DMS53 treated with DMSO at 0.1 percent for 48 hours (cell line): Measurements from ENCODE around the gene OR52I2.

Source experiments
- DNase-seq: peaks from one replicate; lab custom pipeline; 2025; ENCODE audit not compliant: unreplicated experiment; lab: John Stamatoyannopoulos, UW

Gene OR52I2

DNA sequence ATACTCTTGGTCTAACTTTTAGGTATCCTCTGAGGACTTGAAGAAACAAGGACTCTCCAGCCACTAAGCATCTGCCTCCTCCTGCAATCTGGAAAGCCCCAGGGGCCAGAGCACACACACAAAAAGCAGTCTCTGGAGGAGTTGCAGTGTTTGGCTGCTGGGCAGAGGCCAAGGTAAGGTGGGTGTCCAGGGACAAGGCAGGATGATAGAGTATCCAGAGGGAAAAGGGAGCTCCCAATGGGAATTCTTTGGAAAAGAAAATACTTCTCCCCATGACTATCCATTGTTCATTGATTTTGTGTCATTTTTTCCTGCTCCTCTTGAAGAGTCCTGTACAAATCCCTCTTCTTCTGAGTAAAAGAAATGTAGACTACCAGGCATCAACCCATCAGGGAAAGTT is at the start of gene OR52I2:
Gene OR52I2 (plus strand): TSS at position 301 of the 400 bp plus-strand sequence.
- no peak for DNase-seq

DNA sequence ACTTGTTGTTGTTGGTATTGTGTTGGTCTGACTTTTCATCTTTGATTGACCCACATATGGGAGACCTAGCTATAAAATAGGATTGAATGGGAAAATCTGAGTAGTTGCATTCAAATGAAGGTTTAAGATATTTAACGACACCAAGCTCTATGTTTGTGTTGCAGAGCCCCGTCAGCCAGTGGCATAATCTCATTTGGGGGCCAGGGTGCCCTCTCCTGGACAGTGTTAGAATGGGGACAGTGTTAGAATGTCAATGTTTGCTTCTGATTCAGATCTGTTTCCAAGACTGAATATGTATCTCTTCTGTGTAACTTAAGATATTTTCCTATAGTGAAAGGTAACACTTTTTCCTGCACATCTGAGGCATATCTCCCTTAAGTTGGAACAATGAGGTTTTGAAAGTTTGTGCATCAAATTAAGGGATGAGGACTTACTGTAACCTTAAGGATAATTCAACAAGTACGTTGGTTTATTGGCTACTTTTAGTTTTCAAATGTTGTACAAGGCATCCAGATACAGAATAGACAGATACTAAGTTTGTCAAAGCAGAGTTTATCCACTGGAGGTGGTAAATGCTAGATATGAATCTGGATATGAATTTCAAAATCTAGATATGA is 41.8 kb upstream of the OR52I2 start:
- DNase-seq = peak; percentile 35

DNA sequence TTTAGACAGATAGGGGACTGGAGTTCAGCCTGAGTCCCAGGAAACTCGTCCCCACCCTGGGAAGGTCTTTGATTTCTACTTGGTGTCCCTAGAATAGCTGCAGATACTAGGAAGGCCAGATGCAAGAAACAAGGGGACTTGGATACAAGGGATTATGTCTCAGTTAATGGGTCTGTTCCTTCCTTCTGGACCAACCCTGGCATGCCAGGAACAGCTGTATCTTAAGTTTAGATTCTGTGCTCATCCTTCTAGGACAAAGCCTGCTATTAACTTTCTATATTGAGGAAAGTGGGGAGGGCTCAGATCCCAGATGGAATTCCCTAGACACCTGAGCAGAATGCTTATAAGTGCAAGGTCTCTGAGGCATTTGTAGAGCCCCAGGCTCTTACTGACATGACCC is 40.5 kb upstream of the OR52I2 start:
- no peak for DNase-seq

DNA sequence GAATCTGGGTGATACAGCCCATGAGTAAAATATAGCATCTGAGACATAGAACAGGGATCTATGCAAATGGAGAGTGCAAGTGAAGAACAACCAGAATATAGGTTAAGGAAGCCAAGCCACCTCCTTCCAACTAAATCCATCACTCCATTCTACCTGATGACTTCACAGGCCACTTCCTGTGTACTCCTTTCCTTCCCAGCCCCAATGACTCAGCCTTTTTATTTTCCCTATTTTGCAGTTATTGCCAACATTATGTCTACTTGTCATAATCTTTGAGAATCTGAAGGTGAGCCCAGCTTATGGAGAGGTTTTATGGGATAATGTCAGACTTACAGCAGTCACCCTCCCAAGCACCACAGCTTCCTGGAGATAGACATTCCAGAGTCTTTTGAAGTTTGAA is 38.0 kb upstream of the OR52I2 start:
- DNase-seq = no peak

DNA sequence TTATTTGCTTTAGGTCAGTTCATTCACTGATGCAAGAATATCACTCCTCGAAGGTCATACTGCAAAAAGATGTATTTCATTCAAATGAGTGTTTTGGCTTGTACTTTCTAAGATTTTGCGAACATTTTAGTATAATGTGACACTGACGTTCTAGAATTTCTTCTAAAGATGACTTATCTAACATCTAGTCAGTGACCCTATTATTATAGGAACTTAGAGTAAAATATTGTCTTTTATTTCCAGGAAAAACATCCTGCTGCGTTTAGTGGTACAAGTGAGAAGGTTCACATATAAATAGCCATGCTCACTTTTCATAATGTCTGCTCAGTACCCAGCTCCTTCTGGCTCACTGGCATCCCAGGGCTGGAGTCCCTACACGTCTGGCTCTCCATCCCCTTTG is 36.7 kb upstream of the OR52I2 start, which contains the start of gene OR52M1:
Gene OR52M1 (plus strand): TSS at position 301 of the 400 bp plus-strand sequence. CDS start 0 bp downstream, at position 301.
- DNase-seq = no peak

DNA sequence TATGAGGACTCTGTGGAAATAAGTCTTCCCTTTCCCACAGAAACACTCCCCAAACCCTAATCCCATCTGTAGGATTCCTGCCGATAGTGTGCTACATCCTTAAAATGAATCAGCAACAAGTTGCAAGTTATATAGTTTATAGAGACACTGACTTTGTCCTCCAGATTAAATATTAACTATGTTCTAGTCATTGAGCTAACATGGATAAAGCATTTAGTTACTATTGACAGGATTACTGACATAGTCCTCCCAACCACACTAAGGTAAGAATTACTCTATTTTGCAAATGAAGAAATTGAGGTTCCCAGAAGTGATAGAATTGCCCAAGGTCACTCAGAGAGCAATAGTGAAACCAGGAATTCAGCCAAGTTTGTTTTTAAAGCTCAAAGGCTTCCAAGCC is 34.7 kb upstream of the OR52I2 start:
- peak; percentile 44 for DNase-seq

DNA sequence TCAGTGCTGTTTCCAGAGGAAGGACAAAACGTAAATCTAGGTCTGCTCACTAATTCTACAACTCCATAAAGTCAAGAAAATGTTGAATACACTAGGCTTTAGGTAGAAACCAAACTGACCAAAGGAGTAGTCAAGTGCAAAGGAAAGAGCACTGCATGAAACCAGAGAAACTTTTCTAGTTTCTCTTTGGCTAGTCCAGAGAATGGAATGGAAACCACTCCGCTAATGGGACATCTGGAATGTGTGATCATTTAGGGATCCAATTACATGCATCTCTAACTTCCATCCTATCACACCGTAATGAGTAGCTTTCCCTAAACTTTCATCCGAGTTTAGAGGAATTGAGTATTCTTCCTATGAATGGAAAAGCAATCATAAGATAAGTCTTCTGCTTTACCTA is 34.1 kb upstream of the OR52I2 start:
- no peak for DNase-seq

DNA sequence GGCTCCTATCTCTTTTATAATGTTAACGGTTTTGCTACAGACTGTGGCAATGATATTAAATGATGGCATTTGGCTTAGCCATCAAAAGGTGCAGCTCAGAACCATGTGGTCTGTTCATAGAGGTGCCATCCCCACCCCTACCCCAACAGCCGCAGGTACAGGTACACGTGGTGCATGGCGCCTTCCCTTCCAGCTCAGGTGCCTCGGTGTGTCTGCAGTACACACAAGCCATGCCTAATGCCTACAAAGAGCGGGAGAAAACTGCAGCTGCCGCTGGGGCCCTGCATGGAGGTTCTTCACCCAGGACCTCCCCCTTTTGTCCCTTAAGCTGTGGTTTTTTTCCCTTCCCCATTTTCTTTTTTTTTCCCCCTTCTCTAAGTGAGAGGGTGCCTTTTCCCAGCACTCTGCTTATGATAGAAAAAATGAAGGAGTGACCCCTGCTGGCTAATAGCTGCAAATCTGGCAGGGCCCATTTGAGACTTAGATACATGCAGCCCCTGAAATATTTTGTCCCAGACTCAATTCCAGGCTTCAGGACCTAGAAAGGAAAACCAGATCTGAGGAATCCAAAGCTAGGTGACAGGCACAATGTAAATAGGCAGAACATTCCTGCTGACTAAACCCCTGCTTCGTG is 30.1 kb upstream of the OR52I2 start:
- DNase-seq = no peak

DNA sequence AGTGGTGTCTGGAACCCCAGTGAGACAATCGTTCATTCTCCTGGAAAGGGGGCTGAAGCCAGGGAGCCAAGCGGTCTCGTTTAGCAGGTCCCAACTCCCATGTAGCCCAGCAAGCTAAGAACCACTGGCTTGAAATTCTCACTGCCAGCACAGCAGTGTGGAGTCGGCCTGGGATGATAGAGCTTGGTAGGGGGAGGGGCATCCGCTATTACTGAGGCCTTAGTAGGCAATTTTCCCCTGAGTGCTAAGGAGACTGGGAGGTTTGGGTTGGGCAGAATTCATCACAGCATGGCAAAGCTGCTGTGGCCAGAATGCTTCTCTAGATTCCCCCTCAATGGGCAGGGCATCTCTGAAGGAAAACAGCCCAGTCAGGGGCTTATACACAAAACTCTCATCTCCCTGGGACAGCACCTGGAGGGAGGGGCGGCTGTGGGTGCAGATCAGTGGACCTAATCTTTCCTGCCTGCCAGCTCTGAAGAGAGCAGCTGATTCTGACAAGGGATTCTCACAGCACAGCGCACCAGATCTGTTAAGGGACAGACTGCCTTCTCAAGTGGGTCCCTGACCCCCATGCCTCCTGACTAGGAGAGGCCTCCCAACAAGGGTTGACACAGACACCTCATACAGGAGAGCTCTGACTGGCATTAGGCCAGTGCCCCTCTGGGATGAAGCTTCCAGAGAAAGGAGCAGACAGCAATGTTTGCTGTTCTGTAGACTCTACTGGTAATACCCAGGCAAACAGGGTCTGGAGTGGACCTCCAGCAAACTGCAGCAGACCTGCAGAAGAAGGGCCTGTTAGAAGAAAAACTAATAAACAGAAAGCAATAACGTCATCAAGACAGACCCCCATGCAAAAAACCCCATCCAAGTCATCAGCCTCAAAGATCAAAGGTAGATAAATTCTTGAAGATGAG is 21.8 kb upstream of the OR52I2 start:
- DNase-seq = no peak

DNA sequence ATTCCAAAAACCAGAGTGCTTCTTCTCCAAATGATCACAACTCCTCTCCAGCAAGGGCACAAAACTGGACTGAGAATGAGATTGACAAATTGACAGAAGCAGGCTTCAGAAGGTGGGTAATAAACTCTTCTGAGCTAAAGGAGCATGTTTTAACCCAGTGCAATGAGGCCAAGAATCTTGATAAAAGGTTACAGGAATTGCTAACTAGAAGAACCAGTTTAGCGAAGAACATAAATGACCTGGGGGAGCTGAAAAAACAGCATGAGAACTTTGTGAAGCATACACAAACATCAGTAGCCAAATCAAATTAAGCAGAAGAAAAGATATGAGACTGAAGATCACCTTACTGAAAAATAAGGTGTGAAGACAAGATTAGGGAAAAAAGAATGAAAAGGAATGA is 21.1 kb upstream of the OR52I2 start:
- peak; percentile 28 for DNase-seq

DNA sequence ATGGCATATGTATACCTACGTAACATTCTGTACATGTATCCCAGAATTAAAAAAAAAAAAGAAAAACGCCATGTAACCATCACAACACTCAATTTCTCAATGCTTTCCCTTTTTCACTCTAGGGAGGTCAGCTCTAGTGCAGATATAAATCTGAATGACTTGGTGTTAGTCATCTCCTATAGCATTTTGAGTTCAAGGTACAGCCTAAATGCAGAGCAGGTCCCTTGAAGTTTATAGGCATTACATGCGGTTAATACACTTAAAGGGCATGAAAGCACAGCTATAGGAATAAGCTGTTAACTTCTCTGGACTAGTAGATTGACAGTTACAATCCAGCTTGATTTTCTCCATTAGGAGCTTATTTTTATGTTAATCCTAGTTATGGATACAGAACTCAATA is 16.2 kb upstream of the OR52I2 start:
- no peak for DNase-seq

DNA sequence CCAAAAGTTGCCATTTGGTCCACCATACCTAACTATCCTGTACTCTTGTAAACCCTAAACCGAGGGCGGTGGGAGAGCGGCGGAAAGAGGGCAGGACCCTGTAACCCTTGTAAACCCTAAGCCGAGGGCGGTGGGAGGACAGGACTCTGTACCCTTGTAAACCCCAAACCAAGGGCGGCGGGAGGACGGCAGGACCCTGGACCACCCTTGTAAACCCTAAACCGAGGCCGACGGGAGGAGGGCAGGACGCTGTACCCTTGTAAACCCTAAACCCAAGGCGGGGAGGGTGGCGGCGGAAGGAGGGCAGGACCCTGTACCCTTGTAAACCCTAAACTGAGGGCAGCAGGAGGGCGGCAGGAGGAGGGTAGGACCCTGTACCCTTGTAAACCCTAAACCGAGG is 12.5 kb upstream of the OR52I2 start:
- no peak for DNase-seq

DNA sequence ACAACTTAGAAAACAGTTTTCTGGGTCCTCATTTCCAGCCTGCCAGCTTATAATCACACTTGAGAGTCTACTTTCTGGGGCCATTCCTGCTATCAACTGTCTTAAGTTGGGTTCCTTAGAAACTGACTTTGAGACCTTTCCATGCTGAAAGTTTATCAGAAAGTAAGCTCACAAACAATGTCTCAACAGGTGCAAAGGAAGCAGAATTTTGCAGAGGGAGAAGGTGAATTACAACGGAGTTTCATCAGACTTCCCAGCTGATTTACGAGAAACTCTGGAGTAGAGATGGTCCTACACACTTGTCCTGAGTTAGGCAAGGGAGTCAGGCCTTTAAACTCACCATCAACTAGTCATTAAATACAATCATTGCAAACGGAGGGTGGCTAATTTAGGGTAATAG is 4.7 kb upstream of the OR52I2 start:
- DNase-seq = no peak

DNA sequence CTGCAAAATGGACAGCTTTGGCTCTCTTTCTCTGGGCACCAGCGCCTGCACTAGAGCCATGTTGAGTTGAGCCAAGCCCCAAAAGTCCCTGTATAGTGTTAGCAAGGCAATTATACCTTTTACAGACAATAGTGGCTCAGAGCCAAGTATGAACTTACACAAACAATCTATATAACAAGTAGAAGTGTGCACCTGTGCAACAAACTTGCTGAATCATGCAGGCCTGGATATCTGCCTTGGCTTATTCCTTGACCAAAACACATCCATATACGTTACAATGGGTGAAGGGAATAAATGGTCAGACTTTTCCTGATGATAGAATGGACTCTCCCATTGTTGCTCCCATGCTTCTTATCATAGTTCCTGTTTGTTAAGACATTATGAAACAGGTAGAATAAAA is 3.8 kb upstream of the OR52I2 start:
- DNase-seq = peak; percentile 38

DNA sequence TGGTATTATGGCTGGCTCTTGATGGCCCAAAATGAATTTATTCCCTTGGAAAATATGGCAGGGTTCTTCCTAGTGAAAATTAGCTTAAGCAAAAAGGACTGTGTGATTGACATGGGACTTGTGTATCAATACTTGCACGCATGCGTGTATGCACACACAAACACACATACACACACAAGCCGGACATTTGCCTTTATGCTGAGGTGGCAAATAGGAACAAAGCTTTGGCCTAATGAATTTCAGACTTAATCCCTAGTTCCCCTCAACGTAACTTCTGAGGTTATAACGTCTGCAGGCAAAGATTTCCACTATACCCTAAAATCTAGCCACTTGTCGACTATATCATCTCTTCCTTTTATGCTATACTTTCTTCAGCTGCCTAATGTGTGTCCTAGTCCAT is 2.9 kb upstream of the OR52I2 start:
- no peak for DNase-seq

DNA sequence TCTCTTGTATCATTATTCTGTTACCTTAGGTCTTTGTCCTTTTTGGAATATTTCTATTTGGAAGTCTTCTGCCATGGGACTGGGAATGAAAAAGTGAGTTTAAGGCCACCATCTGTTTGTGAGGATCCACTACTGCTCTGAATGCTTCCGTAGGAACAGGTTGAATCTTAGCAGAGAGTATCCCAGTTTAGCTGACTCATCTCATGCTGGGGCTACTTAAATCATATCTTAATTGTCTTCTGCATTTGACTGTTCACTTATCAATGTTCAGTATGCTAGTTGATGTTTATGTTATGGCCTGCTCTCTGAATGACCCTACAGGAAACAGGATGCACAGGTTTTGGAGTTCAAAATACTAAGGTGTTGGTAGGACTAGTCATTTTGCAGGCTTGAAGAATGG is 1.4 kb upstream of the OR52I2 start:
- DNase-seq = no peak

DNA sequence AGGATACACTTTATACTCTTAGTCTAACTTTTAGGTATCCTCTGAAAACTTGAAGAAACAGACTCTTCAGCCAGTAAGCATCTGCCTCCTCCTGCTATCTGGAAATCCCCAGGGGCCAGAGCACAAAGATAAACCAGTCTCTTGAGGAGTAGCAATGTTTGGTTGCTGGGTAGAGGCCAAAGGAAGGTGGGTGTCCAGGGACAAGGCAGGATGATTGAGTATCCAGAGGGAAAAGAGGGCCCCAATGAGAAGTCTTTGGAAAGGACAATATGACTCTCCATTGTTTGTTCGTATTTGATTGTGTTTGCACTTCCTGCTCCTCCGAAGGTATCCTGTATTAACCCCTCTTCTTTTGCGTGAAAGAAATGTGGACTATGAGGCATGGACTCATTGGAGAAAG is 7.5 kb downstream of the OR52I2 start:
- peak; percentile 15 for DNase-seq

DNA sequence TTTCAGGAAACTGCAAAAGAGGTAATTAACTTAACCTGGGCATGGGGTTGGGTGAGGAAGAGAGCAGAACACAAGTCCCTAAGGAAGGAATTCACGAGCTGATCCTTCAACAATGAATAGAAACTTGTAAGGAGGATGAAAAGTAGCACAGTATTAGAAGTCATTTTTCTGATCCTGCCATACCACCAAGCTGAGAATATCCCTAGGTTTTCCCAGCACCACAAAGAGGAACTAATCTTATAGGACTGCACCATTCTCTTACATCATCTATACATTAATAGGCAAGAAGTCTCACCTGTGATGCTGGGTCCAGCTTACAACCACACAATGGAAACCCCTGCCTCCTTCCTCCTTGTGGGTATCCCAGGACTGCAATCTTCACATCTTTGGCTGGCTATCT is 12.2 kb downstream of the OR52I2 start, which contains the start of gene OR52I1:
Gene OR52I1 (plus strand): TSS at position 301 of the 400 bp plus-strand sequence. CDS start 0 bp downstream, at position 301.
- no peak for DNase-seq

DNA sequence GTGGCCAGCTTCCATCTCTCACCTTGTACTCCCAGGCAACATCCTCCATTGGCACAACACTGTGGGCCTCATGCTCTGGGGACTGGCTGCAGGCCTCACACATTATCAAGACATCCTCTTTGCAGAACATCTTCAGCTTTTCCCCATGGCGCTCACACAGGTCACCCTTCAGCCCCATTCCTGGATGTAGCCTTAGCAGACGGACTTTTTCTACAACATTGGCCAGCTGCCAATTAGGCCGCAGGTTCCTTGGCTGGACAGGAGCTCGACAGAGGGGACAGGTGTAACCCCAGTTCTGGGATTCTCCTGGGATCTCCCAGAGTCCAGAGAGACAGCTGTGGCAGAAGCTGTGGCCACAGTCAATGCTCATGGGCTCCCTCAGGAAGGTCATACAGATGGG is 23.5 kb downstream of the OR52I2 start:
- DNase-seq = no peak

DNA sequence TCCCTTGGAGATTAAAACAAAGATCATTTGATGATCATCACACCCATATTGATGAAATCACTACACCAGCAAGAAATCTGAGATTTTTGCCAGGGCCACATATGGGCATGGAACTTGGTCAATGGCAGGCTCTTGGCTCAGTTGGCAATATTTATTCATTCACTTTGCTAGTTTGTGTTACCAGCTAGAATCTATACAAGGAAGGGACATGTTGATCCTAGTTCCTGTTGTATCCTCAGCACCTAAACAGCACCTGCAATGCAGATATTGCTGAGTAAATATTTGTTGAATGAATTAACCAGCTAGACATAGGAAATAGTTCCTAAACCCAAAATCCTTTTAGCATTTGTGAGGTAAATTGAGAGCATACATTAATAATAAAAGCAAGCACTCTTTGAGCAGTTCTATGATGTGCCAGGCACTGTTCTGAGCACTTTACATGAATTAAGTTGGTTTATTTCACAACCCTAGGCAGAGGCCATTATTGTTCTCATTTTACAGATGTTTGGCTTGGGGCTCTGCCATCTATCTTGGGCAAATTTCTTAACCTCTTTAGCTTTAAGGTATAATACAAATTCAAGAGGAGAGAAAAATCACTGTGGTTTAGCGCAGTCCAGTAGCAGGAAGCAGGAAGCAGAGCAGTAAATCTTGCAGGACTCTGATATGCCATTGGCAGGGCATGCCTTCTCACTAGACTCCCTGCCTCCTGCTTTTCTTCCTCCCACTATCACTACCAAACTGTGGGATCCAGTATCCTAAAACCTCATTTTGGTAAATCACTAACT is 24.9 kb downstream of the OR52I2 start:
- DNase-seq = peak; percentile 63

DNA sequence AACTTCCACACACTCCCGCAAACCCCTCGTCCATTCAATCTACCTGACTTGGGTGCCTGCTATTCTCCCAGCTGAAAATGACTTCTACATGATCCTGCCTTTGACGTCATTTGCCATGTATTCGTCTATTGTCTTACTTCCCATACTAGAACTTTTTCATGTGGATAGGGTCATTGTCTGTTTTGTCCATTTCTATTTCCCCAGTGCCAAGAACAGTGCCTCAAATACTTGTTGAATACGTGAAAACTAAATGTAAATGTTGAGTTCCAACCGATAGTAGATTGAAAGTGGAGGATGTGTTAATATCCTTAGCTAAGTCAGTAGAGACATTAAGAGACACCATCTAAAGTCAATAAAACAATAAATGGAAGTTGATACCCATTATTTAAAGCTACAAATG is 25.6 kb downstream of the OR52I2 start:
- DNase-seq = peak; percentile 42
